IMR-90 (cell line): ENCODE measurements around the gene SLC9A9. TPM values are rescaled to one million over a fixed set of nuclear protein-coding genes. Genes with fewer than 3 reads are reported as not detected.

Experiments used
- ATAC-seq: fragments of 200-7000 bp; cut with Tn5 transposase; 2 replicates; pipeline ENCODE4 v1.9.1; 2020; ENCODE audit warnings: low read depth, mild to moderate bottlenecking, moderate library complexity
- BruUV-seq: library from RNA; stranded (reverse); fragments of 400-500 nt; replicated peaks from 2 replicates; lab custom pipeline; 2021; lab: Mats Ljungman, UMichigan
- CTCF ChIA-PET: fragments of 300-600 bp; formaldehyde crosslinking; extraction: SDS; loops from one replicate; lab custom pipeline; 2021; ENCODE audit warnings: antibody characterized with exemption; lab: Yijun Ruan, JAX
- POLR2A ChIA-PET: fragments of 300-600 bp; sonication (Branson Sonifier 250); formaldehyde crosslinking; loops from one replicate; lab custom pipeline; 2022; ENCODE audit warnings: antibody characterized with exemption; ENCODE audit not compliant: unreplicated experiment; lab: Charles Lee
- DNase-seq: peaks from one replicate; pipeline ENCODE4 v3.0.0; 2013
- H2AFZ ChIP-seq: replicated peaks from 2 replicates; pipeline ENCODE3; 2013; ENCODE audit warnings: low read length, mild to moderate bottlenecking; ENCODE audit not compliant: poor library complexity
- H2AK5ac ChIP-seq: 2 replicates; pipeline ENCODE4 v1.6.1; 2013; ENCODE audit warnings: low read depth, low read length, inconsistent platforms
- H2AK9ac ChIP-seq: replicated peaks from 2 replicates; pipeline ENCODE3; 2013; ENCODE audit warnings: mild to moderate bottlenecking, low read depth, low read length, moderate library complexity; ENCODE audit not compliant: poor library complexity
- H2BK120ac ChIP-seq: 2 replicates; pipeline ENCODE4 v1.6.1; 2013; ENCODE audit warnings: low read depth, low read length, inconsistent platforms
- H2BK15ac ChIP-seq: 3 replicates; pipeline ENCODE4 v1.6.1; 2013; ENCODE audit warnings: low read depth, low read length, inconsistent platforms
- H2BK20ac ChIP-seq: 2 replicates; pipeline ENCODE4 v1.6.1; 2013; ENCODE audit warnings: low read depth, mild to moderate bottlenecking, inconsistent platforms, low read length, moderate library complexity
- H2BK5ac ChIP-seq: 2 replicates; pipeline ENCODE4 v1.6.1; 2013; ENCODE audit warnings: mild to moderate bottlenecking, low read depth, low read length, inconsistent platforms; ENCODE audit not compliant: poor library complexity, severe bottlenecking
- H3K14ac ChIP-seq: replicated peaks from 2 replicates; pipeline ENCODE4 v1.6.1; 2013; ENCODE audit warnings: low read depth, low read length, inconsistent platforms
- H3K18ac ChIP-seq: 2 replicates; pipeline ENCODE4 v1.6.1; 2013; ENCODE audit warnings: low read depth, low read length, control low read depth
- H3K23ac ChIP-seq: 2 replicates; pipeline ENCODE4 v1.6.1; 2013; ENCODE audit warnings: low read depth, low read length, inconsistent platforms
- H3K27ac ChIP-seq: 2 replicates; pipeline ENCODE4 v1.5.1; 2013; ENCODE audit warnings: mild to moderate bottlenecking, control low read depth, low read length; ENCODE audit not compliant: insufficient read depth
- H3K27me3 ChIP-seq: 2 replicates; pipeline ENCODE4 v1.6.1; 2013; ENCODE audit warnings: low read length; ENCODE audit not compliant: control insufficient read depth, insufficient read depth
- H3K36me3 ChIP-seq: 2 replicates; pipeline ENCODE4 v1.6.1; 2013; ENCODE audit warnings: low read length, mixed read lengths; ENCODE audit not compliant: control insufficient read depth, insufficient read depth
- H3K4ac ChIP-seq: 2 replicates; pipeline ENCODE4 v1.6.1; 2013; ENCODE audit warnings: low read depth, low read length, inconsistent platforms
- H3K4me1 ChIP-seq: 2 replicates; pipeline ENCODE4 v1.6.1; 2013; ENCODE audit warnings: low read length, mixed read lengths; ENCODE audit not compliant: control insufficient read depth, insufficient read depth
- H3K4me2 ChIP-seq: 2 replicates; pipeline ENCODE4 v1.6.1; 2013; ENCODE audit warnings: low read depth, mild to moderate bottlenecking, control low read depth, low read length, moderate library complexity
- H3K4me3 ChIP-seq: 2 replicates; pipeline ENCODE4 v1.5.1; 2013; ENCODE audit warnings: low read depth, mild to moderate bottlenecking, control low read depth, low read length, moderate library complexity; ENCODE audit not compliant: insufficient read depth
- H3K56ac ChIP-seq: 2 replicates; pipeline ENCODE4 v1.6.1; 2013; ENCODE audit warnings: low read length, inconsistent platforms; ENCODE audit not compliant: insufficient read depth; ENCODE audit errors: extremely low read depth
- H3K79me1 ChIP-seq, 2 experiments: 2 replicates each; pipeline ENCODE4 v1.6.1; 2013; ENCODE audit warnings: low read length in 2 of 2, inconsistent platforms in 1 of 2, low read depth in 1 of 2
- H3K9ac ChIP-seq: 2 replicates; pipeline ENCODE4 v1.6.1; 2013; ENCODE audit warnings: low read depth, low read length, control low read depth
- H3K9me1 ChIP-seq: 2 replicates; pipeline ENCODE4 v1.6.1; 2013; ENCODE audit warnings: low read length, inconsistent platforms; ENCODE audit not compliant: insufficient read depth
- H3K9me3 ChIP-seq: 2 replicates; pipeline ENCODE4 v1.6.1; 2013; ENCODE audit warnings: low read length; ENCODE audit not compliant: control insufficient read depth, insufficient read depth
- H4K20me1 ChIP-seq: 2 replicates; pipeline ENCODE4 v1.6.1; 2013; ENCODE audit warnings: low read length, inconsistent platforms; ENCODE audit not compliant: insufficient read depth
- H4K5ac ChIP-seq: 2 replicates; pipeline ENCODE4 v1.6.1; 2013; ENCODE audit warnings: mild to moderate bottlenecking, low read depth, low read length, control low read depth
- H4K8ac ChIP-seq, 2 experiments: 2 replicates each; pipeline ENCODE4 v1.6.1; 2013; ENCODE audit warnings: low read depth in 2 of 2, low read length in 2 of 2, control low read depth in 1 of 2, inconsistent platforms in 1 of 2
- H4K91ac ChIP-seq: 2 replicates; pipeline ENCODE4 v1.6.1; 2013; ENCODE audit warnings: low read depth, low read length, inconsistent platforms; ENCODE audit not compliant: insufficient read depth
- BHLHE40 ChIP-seq: fragments of 150-350 bp; IDR thresholded peaks from 2 replicates; pipeline ENCODE4 v1.6.1; 2016; ENCODE audit warnings: mild to moderate bottlenecking, low read depth, low read length
- CEBPB ChIP-seq: IDR thresholded peaks from 2 replicates; pipeline ENCODE4 v1.6.1; 2012; ENCODE audit warnings: low read depth, low read length, improper control_type of control experiment
- CHD1 ChIP-seq: IDR thresholded peaks from 2 replicates; pipeline ENCODE4 v1.6.1; 2012; ENCODE audit warnings: low read depth, low read length, improper control_type of control experiment
- FOS ChIP-seq: fragments of 150-350 bp; IDR thresholded peaks from 2 replicates; pipeline ENCODE4 v1.6.1; 2016; ENCODE audit warnings: low read depth, low read length
- MAFK ChIP-seq: IDR thresholded peaks from 2 replicates; pipeline ENCODE4 v1.6.1; 2012; ENCODE audit warnings: low read depth, low read length, improper control_type of control experiment
- MAZ ChIP-seq: IDR thresholded peaks from 2 replicates; pipeline ENCODE4 v1.6.1; 2012; ENCODE audit warnings: low read depth, mild to moderate bottlenecking, low read length, improper control_type of control experiment, moderate library complexity, borderline replicate concordance
- MXI1 ChIP-seq: IDR thresholded peaks from 2 replicates; pipeline ENCODE4 v1.6.1; 2012; ENCODE audit warnings: low read depth, mild to moderate bottlenecking, low read length, moderate library complexity, borderline replicate concordance
- NFE2L2 ChIP-seq: fragments of 150-350 bp; IDR thresholded peaks from 2 replicates; pipeline ENCODE4 v1.6.1; 2016; ENCODE audit warnings: low read depth, mild to moderate bottlenecking, low read length
- POLR2A ChIP-seq: IDR thresholded peaks from 2 replicates; pipeline ENCODE4 v1.6.1; 2012; ENCODE audit warnings: mild to moderate bottlenecking, low read depth, low read length
- RCOR1 ChIP-seq: IDR thresholded peaks from 2 replicates; pipeline ENCODE4 v1.6.1; 2012; ENCODE audit warnings: mild to moderate bottlenecking, low read length, improper control_type of control experiment; ENCODE audit not compliant: insufficient replicate concordance
- RFX5 ChIP-seq: IDR thresholded peaks from 2 replicates; pipeline ENCODE4 v1.8.0; 2012; ENCODE audit warnings: low read depth, mild to moderate bottlenecking, low read length, moderate library complexity
- SMC3 ChIP-seq: fragments of 150-350 bp; IDR thresholded peaks from 2 replicates; pipeline ENCODE4 v1.6.1; 2016; ENCODE audit warnings: low read depth, mild to moderate bottlenecking, antibody characterized with exemption, low read length, moderate library complexity
- WGBS, 2 experiments: methylation state at CpG; one replicate each; pipeline versions ENCODE4 v1.1.5 to v1.1.7; 2013; ENCODE audit warnings: missing lambda C conversion rate in 2 of 2; ENCODE audit not compliant: insufficient read length in 1 of 2; ENCODE audit errors: extremely low coverage in 2 of 2; 5-methylcytosine and 5-hydroxymethylcytosine counted together
- dilution Hi-C: fragments of 300-500 bp; cut with HindIII; formaldehyde crosslinking; loops from one replicate; pipeline ENCODE4 v1.14.3; 2018; ENCODE audit warnings: low sequenced_read_pairs; ENCODE audit not compliant: unreplicated experiment
- in situ Hi-C: fragments of 300-500 bp; cut with MboI; formaldehyde crosslinking; loops from 3 replicates; pipeline ENCODE4 v1.14.3; 2019; ENCODE audit warnings: low sequenced_read_pairs, inconsistent platforms, mixed read lengths
- intact Hi-C: fragments of 100-400 bp; cut with micrococcal nuclease; formaldehyde crosslinking; loops from 2 replicates; pipeline ENCODE4 v1.10.0; 2022
- polyA plus RNA-seq, 3 experiments: library from polyadenylated mRNA; depleted of rRNA; stranded (reverse); fragments of >200 nt; gene quantifications; 2 replicates each; pipeline ENCODE4 v1.2.3, GENCODE V29; 2012; ENCODE audit warnings: low replicate concordance in 1 of 3
- total RNA-seq: library from RNA; depleted of rRNA; stranded (reverse); fragments of >200 nt; gene quantifications from 2 replicates; pipeline ENCODE4 v1.2.3, GENCODE V29; 2012
- TF ChIP-seq, protein P1 (sequence below): fragments of 150-350 bp; IDR thresholded peaks from 2 replicates; pipeline ENCODE4 v1.6.1; 2016; ENCODE audit warnings: low read depth, mild to moderate bottlenecking, low read length, moderate library complexity, borderline replicate concordance
- TF ChIP-seq, protein P2 (sequence below): conservative IDR thresholded peaks from 2 replicates; pipeline ENCODE4 v1.5.1; 2012; ENCODE audit warnings: mild to moderate bottlenecking, low read depth, low read length, improper control_type of control experiment

Gene SLC9A9
- total and polyA plus RNA-seq, 2 of the 4 experiments (the other 2 are of a cell fraction), result 1.4 to 2.3 TPM

DNA sequence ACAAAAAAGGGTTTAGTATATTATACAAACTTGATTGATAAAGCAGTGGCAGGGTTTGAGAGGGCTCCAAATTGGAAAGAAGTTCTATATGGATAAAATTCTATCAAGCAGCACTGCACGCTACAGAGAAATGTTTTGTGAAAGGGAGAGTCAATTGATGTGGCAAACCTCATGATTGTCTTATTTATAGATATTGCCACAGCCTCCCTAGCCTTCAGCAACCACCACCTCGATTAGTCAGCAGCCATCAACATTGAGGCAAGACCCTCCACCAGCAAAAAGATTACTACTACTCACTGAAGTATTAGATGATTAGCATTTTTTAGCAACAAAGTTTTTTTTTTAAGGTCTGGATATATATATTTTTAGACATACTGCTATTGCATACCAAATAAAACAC lies 432.0 kb downstream of the SLC9A9 start:
- Histone ChIP-seq H3K14ac (no peak overlapping the region), H2BK120ac (no peak overlapping the region), H3K4me1 (no peaks in the 10 kb centered on the region), H3K27me3 (no peaks in the 10 kb centered on the region), H2BK15ac (no peak overlapping the region), H3K9ac (no peak overlapping the region), H3K18ac (no peak overlapping the region), H3K4me3 (no peak overlapping the region), H3K9me3 (no peaks in the 10 kb centered on the region), H3K4me2 (no peak overlapping the region), H4K8ac (no peak overlapping the region), H3K27ac (no peak overlapping the region), H3K9me1 (no peaks in the 10 kb centered on the region), H4K20me1 (no peaks in the 10 kb centered on the region), H4K5ac (no peak overlapping the region), H3K4ac (no peak overlapping the region), H2AK9ac (no peak overlapping the region), H3K36me3 (no peaks in the 10 kb centered on the region), H2BK5ac (no peak overlapping the region), H2AK5ac (no peak overlapping the region), H2AFZ (no peak overlapping the region), H4K91ac (no peak overlapping the region), H2BK20ac (no peak overlapping the region), H3K23ac (no peak overlapping the region), H3K79me1 (no peaks in the 10 kb centered on the region), H3K56ac (no peak overlapping the region)
- POLR2A ChIA-PET, result no interaction called here
- dilution Hi-C loops (no loop called here), intact Hi-C loops (no loop called here), in situ Hi-C loops (no loop called here)
- no TSS peak for BruUV-seq
- no CpG with 5 or more reads among the region's 2 CpGs for WGBS, 2 experiments
- CTCF ChIA-PET, result no interaction called here
- no peak for DNase-seq
- ATAC-seq, result no peak
- no peak for TF ChIP-seq BHLHE40
- TF ChIP-seq, protein P1, sequence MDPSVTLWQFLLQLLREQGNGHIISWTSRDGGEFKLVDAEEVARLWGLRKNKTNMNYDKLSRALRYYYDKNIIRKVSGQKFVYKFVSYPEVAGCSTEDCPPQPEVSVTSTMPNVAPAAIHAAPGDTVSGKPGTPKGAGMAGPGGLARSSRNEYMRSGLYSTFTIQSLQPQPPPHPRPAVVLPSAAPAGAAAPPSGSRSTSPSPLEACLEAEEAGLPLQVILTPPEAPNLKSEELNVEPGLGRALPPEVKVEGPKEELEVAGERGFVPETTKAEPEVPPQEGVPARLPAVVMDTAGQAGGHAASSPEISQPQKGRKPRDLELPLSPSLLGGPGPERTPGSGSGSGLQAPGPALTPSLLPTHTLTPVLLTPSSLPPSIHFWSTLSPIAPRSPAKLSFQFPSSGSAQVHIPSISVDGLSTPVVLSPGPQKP, result no peak
- TF ChIP-seq MAZ, result no peak
- no peak for TF ChIP-seq NFE2L2
- no peak for TF ChIP-seq POLR2A
- no peak for TF ChIP-seq MAFK
- TF ChIP-seq RCOR1, result no peak
- TF ChIP-seq, protein P2, sequence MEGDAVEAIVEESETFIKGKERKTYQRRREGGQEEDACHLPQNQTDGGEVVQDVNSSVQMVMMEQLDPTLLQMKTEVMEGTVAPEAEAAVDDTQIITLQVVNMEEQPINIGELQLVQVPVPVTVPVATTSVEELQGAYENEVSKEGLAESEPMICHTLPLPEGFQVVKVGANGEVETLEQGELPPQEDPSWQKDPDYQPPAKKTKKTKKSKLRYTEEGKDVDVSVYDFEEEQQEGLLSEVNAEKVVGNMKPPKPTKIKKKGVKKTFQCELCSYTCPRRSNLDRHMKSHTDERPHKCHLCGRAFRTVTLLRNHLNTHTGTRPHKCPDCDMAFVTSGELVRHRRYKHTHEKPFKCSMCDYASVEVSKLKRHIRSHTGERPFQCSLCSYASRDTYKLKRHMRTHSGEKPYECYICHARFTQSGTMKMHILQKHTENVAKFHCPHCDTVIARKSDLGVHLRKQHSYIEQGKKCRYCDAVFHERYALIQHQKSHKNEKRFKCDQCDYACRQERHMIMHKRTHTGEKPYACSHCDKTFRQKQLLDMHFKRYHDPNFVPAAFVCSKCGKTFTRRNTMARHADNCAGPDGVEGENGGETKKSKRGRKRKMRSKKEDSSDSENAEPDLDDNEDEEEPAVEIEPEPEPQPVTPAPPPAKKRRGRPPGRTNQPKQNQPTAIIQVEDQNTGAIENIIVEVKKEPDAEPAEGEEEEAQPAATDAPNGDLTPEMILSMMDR, result no peak
- TF ChIP-seq FOS, result no peak
- no peak for TF ChIP-seq CEBPB
- TF ChIP-seq MXI1, result no peak
- TF ChIP-seq RFX5, result no peak
- no peak for TF ChIP-seq SMC3
- TF ChIP-seq CHD1, result no peak
